Stimulated activated CD4-positive, alpha-beta T cell treated with anti-CD3 and anti-CD28 coated beads, Interleukin-1b, Interleukin-23, amount 100 ng/mL, for 1 hour (primary cell): ENCODE measurements around the gene HBQ1.
"Not testable (repeated sequence)": the region's sequence is repeated elsewhere in the genome, so short reads cannot be mapped to it uniquely, and the experiment has no call there.

Experiments
- DNase-seq, 2 donors: peaks; one replicate each; pipeline ENCODE4 v3.0.0-alpha.2; 2020; ENCODE audit warnings: low read depth in 2 of 2

Gene HBQ1

DNA sequence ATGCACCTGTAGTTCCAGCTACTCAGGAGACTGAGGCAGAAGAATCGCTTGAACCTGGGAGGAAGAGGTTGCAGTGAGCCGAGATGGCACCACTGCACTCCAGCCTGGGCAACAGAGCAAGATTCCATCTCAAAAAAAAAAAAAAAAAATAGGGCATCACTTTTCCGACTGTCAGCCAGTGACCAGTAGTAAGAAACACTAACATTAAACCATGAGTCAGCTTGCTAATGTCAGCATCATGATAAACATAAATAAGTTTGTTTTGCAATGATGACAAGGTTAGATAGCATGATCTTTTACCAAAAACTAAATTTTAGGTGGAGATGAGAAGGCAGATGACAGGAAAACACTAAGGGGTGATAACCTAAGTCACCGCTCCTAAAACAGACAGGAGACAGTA is 29.1 kb downstream of the HBQ1 start:
- DNase-seq = not testable (repeated sequence)

DNA sequence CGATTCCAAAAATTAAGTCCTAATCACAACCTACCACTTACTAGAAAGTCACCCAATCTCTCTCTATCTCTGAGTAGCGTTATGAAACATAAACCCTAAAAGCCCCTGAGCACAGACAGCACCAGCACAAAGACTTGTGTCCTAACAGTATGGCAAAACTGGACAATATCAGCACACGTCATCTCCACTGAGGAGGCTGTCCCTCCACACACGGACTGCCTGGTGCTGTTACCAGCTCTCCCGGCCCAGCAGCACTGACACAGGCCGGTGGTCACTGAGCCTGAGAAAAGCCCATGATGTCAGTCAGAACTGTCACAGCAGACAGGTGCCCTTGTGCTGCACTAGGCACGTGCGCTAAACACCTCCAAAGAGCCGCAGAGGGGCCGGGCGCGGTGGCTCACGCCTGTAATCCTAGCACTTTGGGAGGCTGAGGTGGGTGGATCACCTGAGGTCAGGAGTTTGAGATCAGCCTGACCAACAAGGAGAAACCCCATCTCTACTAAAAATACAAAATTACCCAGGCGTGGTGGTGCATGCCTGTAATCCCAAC is 31.4 kb downstream of the HBQ1 start:
- DNase-seq = not testable (repeated sequence)

DNA sequence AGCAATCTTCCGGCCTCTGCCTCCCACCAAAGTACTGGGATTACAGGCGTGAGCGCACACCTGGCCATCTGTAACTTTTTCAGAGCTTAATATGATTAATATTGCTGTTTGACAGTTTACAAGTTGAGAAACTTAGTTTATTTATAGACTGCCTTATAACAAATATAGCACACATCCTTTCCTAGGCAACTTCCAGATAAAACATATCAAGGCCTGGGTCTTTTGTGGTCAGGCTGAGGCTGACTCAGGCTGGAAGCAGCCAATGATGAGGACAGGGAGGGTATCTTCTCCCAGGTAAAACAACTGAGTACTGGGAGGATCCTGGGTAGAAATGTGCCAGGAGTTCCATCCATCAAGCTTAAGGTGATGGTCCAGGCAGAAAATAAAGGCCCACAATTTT is 32.7 kb downstream of the HBQ1 start:
- no peak for DNase-seq

DNA sequence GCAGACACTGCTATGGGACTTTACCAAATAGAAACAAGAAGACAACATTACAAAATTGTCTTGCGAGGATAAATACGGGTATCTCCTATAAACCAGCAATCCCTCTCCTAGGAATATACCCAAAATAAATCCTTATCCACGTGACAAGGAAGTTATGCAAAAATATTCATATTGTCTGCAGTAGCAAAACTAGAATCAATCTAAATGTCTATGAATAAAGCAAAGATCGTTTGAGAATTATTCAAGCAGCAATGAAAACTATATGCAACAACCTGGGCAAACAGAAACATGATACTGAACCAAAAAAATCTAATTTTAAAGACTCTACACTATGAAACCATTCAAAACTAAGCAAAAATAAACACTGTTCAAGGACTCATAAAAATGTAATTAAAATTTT is 39.8 kb downstream of the HBQ1 start:
- no peak for DNase-seq

DNA sequence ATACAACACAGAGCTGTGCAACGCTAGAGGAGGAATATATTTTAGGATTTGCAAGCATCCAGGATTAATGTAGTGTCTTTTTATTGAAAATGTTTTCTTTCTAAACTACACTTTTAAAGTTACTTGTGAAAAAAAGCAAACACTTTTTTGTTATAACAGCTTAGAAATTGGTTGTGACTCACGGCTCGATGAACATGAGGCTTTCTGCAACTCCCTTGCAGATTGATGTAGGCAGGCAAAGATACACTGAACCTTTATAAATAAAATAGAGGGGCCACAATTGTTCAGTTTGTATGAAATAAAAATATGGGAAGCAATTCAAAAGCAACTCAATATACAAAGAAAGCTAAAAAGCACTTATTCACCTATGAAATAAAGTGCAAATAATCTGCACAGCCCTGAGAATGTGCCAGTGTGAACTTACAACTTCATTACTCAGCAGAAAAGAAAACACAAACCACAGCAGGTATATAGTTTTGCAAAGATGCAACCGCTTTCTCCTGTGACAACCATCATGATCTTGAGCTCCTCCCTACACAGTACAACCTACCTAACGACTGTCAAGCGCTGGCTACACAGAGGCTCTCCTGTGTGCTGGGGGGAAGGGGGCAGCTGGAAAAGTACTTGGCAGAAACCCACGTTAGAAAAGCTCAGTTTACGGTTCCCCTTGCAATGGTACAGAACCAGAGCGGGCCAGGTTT is 48.0 kb downstream of the HBQ1 start:
- no peak for DNase-seq

DNA sequence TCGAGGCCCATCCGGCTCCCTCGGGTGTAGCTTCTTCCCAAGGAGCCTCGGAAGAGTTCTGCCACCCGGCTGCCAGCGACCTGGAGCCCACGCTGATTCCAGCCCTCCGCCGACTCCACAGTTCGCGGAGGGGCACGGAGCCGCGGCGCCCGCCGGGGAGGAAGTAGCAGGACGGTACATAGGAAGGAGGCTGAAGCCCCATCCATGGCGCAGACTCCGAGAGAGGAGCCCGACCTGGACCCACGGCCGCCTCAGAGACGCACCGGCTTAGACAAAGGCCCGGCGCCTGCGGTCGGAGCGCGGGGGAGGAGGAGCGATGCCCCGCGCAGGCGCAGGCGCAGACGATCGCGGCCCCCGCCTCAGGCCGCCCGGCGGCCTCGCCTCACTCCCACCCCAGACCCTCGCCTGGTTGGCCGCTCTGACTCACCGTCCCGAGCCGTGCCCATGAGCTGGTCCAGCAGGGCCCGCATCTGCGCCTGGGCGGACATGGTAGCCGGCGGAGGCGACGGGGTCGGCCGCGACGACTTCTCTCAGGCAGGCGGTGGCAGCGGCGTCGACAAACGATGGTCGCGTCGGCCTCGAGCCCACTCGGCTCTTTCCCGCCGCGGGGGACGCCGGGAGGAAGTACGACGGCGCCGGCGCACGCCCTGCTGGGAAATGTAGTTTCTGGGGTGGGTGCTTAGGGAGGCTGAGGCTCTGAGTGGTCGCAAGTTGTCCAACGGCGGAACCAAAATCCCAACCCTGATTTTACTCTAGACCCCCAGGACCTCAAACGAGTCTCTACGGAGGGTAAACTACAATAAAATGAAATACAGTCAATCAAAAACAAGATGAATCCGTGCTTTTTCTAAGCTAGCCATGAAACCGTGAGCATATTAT is 48.8 kb downstream of the HBQ1 start, which contains the start of gene LUC7L:
Gene LUC7L (minus strand): TSS at position 598 of the 879 bp plus-strand sequence. CDS start 110 bp downstream, at position 488.
- DNase-seq = peak; percentile 55 to 67

DNA sequence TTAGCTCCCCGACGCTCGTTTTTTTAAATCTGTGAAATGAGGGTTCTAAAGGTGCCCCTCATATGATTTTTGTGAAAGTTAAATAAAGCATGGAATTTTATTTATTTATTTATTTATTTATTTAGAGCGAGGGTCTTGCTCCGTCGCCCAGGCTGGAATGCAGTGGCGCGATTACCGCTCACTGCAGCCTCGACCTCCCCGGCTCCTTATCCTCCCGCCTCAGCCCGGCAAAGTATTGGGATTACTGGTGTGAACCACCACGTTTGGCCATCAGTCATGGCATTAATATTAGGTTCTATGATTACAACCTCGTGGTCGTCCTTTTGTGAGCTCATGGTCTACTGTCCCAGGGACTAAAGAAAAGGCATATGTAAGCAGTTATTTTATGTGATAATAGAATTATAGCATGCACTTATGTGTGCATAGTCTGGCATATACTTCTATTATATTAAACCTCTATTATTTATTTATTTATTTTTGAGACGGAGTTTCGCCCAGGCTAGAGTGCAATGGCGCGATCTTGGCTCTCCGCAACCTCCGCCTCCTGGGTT is 49.5 kb downstream of the HBQ1 start:
- no peak for DNase-seq

DNA sequence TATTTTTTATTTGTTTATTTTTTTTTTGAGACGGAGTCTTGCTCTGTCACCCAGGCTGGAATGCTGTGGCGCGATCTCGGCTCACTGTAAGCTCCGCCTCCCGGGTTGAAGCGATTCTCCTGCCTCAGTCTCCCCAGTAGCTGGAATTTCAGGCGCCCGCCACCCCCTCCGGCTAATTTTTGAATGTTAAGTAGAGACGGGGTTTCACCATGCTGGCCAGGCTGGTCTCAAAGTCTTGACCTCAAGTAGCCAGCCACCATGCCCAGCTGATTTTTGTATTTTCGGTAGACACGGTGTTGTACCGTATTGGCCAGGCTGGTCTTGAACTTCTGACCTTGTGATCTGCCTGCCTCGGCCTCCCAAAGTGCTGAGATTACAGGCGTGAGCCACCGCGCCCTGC is 50.1 kb downstream of the HBQ1 start:
- not testable (repeated sequence) for DNase-seq
